ENCODE results near the gene SHLD3. TPM values are rescaled to one million over a fixed set of nuclear protein-coding genes. Genes with fewer than 3 reads are reported as not detected.
A peak's percentile ranks its signal among the peaks of the same experiment; 100 is the strongest.
"Not testable (repeated sequence)": the region's sequence is repeated elsewhere in the genome, so short reads cannot be mapped to it uniquely, and the experiment has no call there.

Gene SHLD3
- polyA plus RNA-seq, 1 of the 3 experiments (the other 2 are of a cell fraction): 2.4 TPM

GRCh38 chr5:65588694-65589093, 36.1 kb upstream of the SHLD3 start:
- Histone ChIP-seq H3K9me3 (no peaks in the 10 kb centered on the region), H4K20me1 (ENCODE audit: insufficient read depth) (no peaks in the 10 kb centered on the region), H3K36me3 (replicated peaks in 1 of 2; ENCODE audit: control insufficient read depth in 1 of 2, insufficient read depth in 2 of 2, low read length in 1 of 2) (peaks cover 84 to 90% of the 10 kb centered on the region in 2 experiments), H3K27ac (ENCODE audit: low read depth in 2 of 2, low read length in 1 of 2) (no peak overlapping the region), H3K4me3 (ENCODE audit: low read depth in 2 of 2, low read length in 1 of 2) (no peak overlapping the region), H3K4me2 (no peak overlapping the region), H3K4me1 (ENCODE audit: control insufficient read depth in 1 of 2, insufficient read depth in 2 of 2, low read depth in 1 of 2, low read length in 1 of 2) (no peaks in the 10 kb centered on the region), H3K9me2 (no peaks in the 10 kb centered on the region), H2AFZ (ENCODE audit: low read depth) (no peak overlapping the region), H3F3A (replicated peaks; ENCODE audit: insufficient read depth) (peaks cover 29% of the 10 kb centered on the region), H3K27me3 (ENCODE audit: insufficient read depth) (no peaks in the 10 kb centered on the region), H3K9ac (no peak overlapping the region), H3K79me2 (ENCODE audit: insufficient read depth) (no peaks in the 10 kb centered on the region)
- CTCF ChIA-PET: interaction anchor here (1.3 to 2.0 kb wide), 2 partner anchors 17 to 19 kb away, joined by 3 to 6 read pairs; no protein-coding TSS in a partner anchor
- 83% methylated on average over 2 of the region's 2 CpGs for WGBS (ENCODE audit: low lambda C conversion rate)
- POLR2A ChIA-PET: no interaction called here
- DNase-seq: no peak
- TF ChIP-seq YY1 (IDR thresholded peaks at IDR 0.05; ENCODE audit: low read depth): no peak
- TF ChIP-seq CTCF (IDR thresholded peaks at IDR 0.05): peak; percentile 46

DNA sequence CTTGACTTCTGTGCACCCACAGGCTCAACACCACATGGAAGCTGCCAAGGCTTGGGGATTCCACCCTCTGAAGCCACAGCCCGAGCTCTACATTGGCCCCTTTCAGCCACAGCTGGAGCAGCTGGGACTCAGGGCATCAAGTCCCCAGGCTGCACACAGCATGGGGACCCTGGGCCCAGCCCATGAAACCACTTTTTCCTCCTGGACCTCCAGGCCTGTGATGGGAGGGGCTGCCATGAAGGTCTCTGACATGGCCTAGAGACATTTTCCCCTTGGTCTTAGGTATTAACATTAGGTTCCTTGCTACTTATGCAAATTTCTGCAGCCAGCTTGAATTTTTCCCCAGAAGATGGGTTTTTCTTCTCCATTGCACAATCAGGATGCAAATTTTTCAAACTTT, 23.1 kb upstream of the SHLD3 start:
- H3K4me3 ChIP-seq (ENCODE audit: low read depth in 2 of 2, low read length in 1 of 2); CTCF ChIA-PET; H3F3A ChIP-seq (replicated peaks; ENCODE audit: insufficient read depth); H3K9me2 ChIP-seq; H3K79me2 ChIP-seq (ENCODE audit: insufficient read depth); H3K9ac ChIP-seq; H3K9me3 ChIP-seq; H3K4me1 ChIP-seq (ENCODE audit: control insufficient read depth in 1 of 2, insufficient read depth in 2 of 2, low read depth in 1 of 2, low read length in 1 of 2); H3K4me2 ChIP-seq; POLR2A ChIA-PET; DNase-seq; H3K27ac ChIP-seq (ENCODE audit: low read depth in 2 of 2, low read length in 1 of 2); H4K20me1 ChIP-seq (ENCODE audit: insufficient read depth); H3K27me3 ChIP-seq (ENCODE audit: insufficient read depth); H2AFZ ChIP-seq (ENCODE audit: low read depth): not testable (repeated sequence)
- 100% methylated on average over 1 of the region's 1 CpG for WGBS (ENCODE audit: low lambda C conversion rate)
- peaks cover 58 to 88% of the 10 kb centered on the region in 2 experiments for H3K36me3 ChIP-seq (replicated peaks in 1 of 2; ENCODE audit: control insufficient read depth in 1 of 2, insufficient read depth in 2 of 2, low read length in 1 of 2)

- no peaks in the 10 kb centered on the region for H3K9me3 ChIP-seq
- no peaks in the 10 kb centered on the region for H3K9me2 ChIP-seq
- no peak overlapping the region for H3K27ac ChIP-seq (ENCODE audit: low read depth in 2 of 2, low read length in 1 of 2)
- no peaks in the 10 kb centered on the region for H4K20me1 ChIP-seq (ENCODE audit: insufficient read depth)
- H3F3A ChIP-seq (replicated peaks; ENCODE audit: insufficient read depth): peaks cover 8% of the 10 kb centered on the region
- peaks cover 19% of the 10 kb centered on the region for H3K79me2 ChIP-seq (ENCODE audit: insufficient read depth)
- no peak overlapping the region for H3K4me3 ChIP-seq (ENCODE audit: low read depth in 2 of 2, low read length in 1 of 2)
- H3K4me1 ChIP-seq (ENCODE audit: control insufficient read depth in 1 of 2, insufficient read depth in 2 of 2, low read depth in 1 of 2, low read length in 1 of 2): no peaks in the 10 kb centered on the region
- peaks cover 69 to 74% of the 10 kb centered on the region in 2 experiments for H3K36me3 ChIP-seq (replicated peaks in 1 of 2; ENCODE audit: control insufficient read depth in 1 of 2, insufficient read depth in 2 of 2, low read length in 1 of 2)
- no peaks in the 10 kb centered on the region for H3K27me3 ChIP-seq (ENCODE audit: insufficient read depth)
- no peak overlapping the region for H3K9ac ChIP-seq
- no peak for DNase-seq
- H3K4me2 ChIP-seq: no peak overlapping the region
- POLR2A ChIA-PET: no interaction called here
- H2AFZ ChIP-seq (ENCODE audit: low read depth): no peak overlapping the region
- WGBS (ENCODE audit: low lambda C conversion rate): 78% methylated on average over 3 of the region's 3 CpGs
- CTCF ChIA-PET: interaction anchor here (1.5 to 1.6 kb wide), 2 partner anchors 9 to 12 kb away, joined by 3 to 5 read pairs; no protein-coding TSS in a partner anchor
- TF ChIP-seq, protein P1, sequence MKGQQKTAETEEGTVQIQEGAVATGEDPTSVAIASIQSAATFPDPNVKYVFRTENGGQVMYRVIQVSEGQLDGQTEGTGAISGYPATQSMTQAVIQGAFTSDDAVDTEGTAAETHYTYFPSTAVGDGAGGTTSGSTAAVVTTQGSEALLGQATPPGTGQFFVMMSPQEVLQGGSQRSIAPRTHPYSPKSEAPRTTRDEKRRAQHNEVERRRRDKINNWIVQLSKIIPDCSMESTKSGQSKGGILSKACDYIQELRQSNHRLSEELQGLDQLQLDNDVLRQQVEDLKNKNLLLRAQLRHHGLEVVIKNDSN (IDR thresholded peaks at IDR 0.05; ENCODE audit: borderline replicate concordance, low read depth): no peak
- TF ChIP-seq FOXM1 (IDR thresholded peaks at IDR 0.05; ENCODE audit: low read depth) (no peak), POLR2AphosphoS5 (IDR thresholded peaks at IDR 0.05; ENCODE audit: low read depth, low read length) (no peak), TEAD4 (IDR thresholded peaks at IDR 0.05; ENCODE audit: borderline replicate concordance, insufficient read depth) (no peak), ZBTB33 (IDR thresholded peaks at IDR 0.05; ENCODE audit: borderline replicate concordance, low read depth) (no peak), SIN3A (IDR thresholded peaks at IDR 0.05; ENCODE audit: borderline replicate concordance, low read depth, low read length) (no peak), CTCF (IDR thresholded peaks at IDR 0.05) (no peak), MEF2A (IDR thresholded peaks at IDR 0.05; ENCODE audit: borderline replicate concordance, low read depth) (no peak)
- TF ChIP-seq, protein P2, sequence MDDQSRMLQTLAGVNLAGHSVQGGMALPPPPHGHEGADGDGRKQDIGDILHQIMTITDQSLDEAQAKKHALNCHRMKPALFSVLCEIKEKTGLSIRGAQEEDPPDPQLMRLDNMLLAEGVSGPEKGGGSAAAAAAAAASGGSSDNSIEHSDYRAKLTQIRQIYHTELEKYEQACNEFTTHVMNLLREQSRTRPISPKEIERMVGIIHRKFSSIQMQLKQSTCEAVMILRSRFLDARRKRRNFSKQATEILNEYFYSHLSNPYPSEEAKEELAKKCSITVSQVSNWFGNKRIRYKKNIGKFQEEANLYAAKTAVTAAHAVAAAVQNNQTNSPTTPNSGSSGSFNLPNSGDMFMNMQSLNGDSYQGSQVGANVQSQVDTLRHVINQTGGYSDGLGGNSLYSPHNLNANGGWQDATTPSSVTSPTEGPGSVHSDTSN (IDR thresholded peaks at IDR 0.05): no peak
These were observed 13.3 kb upstream of the SHLD3 start for GRCh38 chr5:65611524-65611923.

Data from SK-N-SH (cell line).